Spinal cord (tissue), 10 donors: ENCODE data around the gene CLEC11A. TPM values are rescaled to one million over a fixed set of nuclear protein-coding genes. Genes with fewer than 3 reads are reported as not detected.
"Not testable (repeated sequence)": the region's sequence is repeated elsewhere in the genome, so short reads cannot be mapped to it uniquely, and the experiment has no call there.

ENCODE experiments used
- DNase-seq, 6 donors: peaks; one replicate each; pipeline versions ENCODE4 v3.0.0 to v3.0.0-alpha.2; 2013 to 2015; ENCODE audit warnings: low spot score in 6 of 6, low read depth in 4 of 6
- H3K27ac ChIP-seq: one replicate; pipeline ENCODE4 v1.5.1; 2013; ENCODE audit warnings: low read depth, low read length, control low read depth
- H3K27me3 ChIP-seq: one replicate; pipeline ENCODE4 v1.6.1; 2013; ENCODE audit warnings: low read length; ENCODE audit not compliant: control insufficient read depth, insufficient read depth
- H3K36me3 ChIP-seq: one replicate; pipeline ENCODE4 v1.6.1; 2013; ENCODE audit warnings: low read length; ENCODE audit not compliant: control insufficient read depth, insufficient read depth
- H3K4me1 ChIP-seq: one replicate; pipeline ENCODE4 v1.6.1; 2013; ENCODE audit warnings: low read length; ENCODE audit not compliant: control insufficient read depth, insufficient read depth
- H3K4me3 ChIP-seq: one replicate; pipeline ENCODE4 v1.5.1; 2013; ENCODE audit warnings: low read depth, low read length, control low read depth
- H3K9me3 ChIP-seq: one replicate; pipeline ENCODE4 v1.6.1; 2013; ENCODE audit warnings: low read length; ENCODE audit not compliant: control insufficient read depth, insufficient read depth
- WGBS: methylation state at CpG from one replicate; pipeline ENCODE4 v1.1.5; 2013; ENCODE audit warnings: missing lambda C conversion rate; ENCODE audit not compliant: insufficient coverage; 5-methylcytosine and 5-hydroxymethylcytosine counted together
- polyA plus RNA-seq, 2 donors: library from polyadenylated mRNA; unstranded; fragments of 120-200 nt; gene quantifications; one replicate each; pipeline ENCODE4 v1.2.1, GENCODE V29; 2013; ENCODE audit not compliant: insufficient read length in 2 of 2
- total RNA-seq, 2 donors: library from RNA; depleted of rRNA in 1 of 2; stranded (reverse); fragments of 120-200 nt in 1 of 2; fragments of >200 nt in 1 of 2; gene quantifications; one replicate each; pipeline versions ENCODE4 v1.2.3 to v1.2.4, GENCODE V29; 2013 to 2014
- donor health status: healthy.

Gene CLEC11A
- total and polyA plus RNA-seq, 4 donors = 17.0 to 44.7 (median 33.4) TPM

GRCh38 chr19:50729894-50730293, 6.7 kb downstream of the CLEC11A start:
- H3K27ac ChIP-seq = no peak overlapping the region
- H3K4me3 ChIP-seq = no peak overlapping the region
- H3K36me3 ChIP-seq = no peaks in the 10 kb centered on the region
- DNase-seq = no peak
- no peaks in the 10 kb centered on the region for H3K9me3 ChIP-seq
- H3K4me1 ChIP-seq = peaks cover 27% of the 10 kb centered on the region
- 84% methylated on average over 3 of the region's 5 CpGs for WGBS
- H3K27me3 ChIP-seq = no peaks in the 10 kb centered on the region

DNA sequence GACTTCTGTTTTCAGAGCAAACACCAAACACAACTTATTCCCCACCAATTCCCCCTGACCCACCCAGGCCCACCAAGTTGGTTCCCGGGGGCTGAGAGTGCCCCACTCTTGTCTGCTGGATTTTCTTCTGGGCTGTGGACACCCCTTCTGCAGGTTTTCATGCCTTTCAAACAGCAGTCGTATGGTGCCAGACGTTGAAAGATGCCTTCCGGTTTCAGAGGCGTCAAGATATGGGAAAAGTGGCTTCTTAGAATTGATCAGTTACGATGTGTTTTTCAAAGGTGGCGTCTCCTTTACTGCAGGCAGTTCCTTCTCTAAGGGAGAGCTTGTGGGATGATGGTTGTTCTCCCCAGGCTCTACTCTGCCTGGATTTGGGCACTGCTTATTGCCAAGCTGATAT, 12.7 kb downstream of the CLEC11A start:
- 89% methylated on average over 3 of the region's 7 CpGs for WGBS
- Histone ChIP-seq H3K36me3 (no peaks in the 10 kb centered on the region), H3K27me3 (peaks cover 3% of the 10 kb centered on the region), H3K9me3 (no peaks in the 10 kb centered on the region), H3K27ac (no peak overlapping the region), H3K4me1 (no peaks in the 10 kb centered on the region), H3K4me3 (no peak overlapping the region)
- DNase-seq = no peak

DNA sequence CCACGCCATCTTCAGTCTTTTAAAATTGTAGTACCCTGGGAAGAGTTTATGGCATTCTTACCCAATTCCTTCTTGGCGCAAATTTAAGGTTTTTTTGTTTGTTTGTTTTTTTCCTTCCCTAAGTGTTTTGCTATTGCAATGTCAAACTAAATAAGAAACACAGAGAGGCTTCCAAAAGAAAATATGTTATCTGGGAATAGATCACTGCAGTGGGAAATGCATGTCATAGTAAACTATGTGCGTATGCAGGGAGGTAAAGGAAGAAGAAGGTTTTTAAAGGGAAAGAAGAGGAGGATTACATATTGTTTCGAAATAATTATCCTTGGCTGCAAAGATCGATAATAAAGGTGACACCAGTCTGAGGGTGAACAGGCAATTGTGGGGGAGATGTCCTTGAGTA, 13.2 kb downstream of the CLEC11A start:
- Histone ChIP-seq H3K27ac (no peak overlapping the region), H3K4me1 (no peaks in the 10 kb centered on the region), H3K9me3 (no peaks in the 10 kb centered on the region), H3K4me3 (no peak overlapping the region), H3K36me3 (no peaks in the 10 kb centered on the region), H3K27me3 (peaks cover 3% of the 10 kb centered on the region)
- WGBS = 78% methylated on average over 2 of the region's 5 CpGs
- DNase-seq = no peak

GRCh38 chr19:50739132-50739913, 16.2 kb downstream of the CLEC11A start:
- Histone ChIP-seq H3K27me3 (peaks cover 3% of the 10 kb centered on the region), H3K4me3 (no peak overlapping the region), H3K4me1 (no peaks in the 10 kb centered on the region), H3K36me3 (no peaks in the 10 kb centered on the region), H3K27ac (no peak overlapping the region), H3K9me3 (no peaks in the 10 kb centered on the region)
- DNase-seq = peak in 1 of 6 donors; percentile 22
- whole genome bisulfite sequencing = 78% methylated on average over 16 of the region's 23 CpGs

DNA sequence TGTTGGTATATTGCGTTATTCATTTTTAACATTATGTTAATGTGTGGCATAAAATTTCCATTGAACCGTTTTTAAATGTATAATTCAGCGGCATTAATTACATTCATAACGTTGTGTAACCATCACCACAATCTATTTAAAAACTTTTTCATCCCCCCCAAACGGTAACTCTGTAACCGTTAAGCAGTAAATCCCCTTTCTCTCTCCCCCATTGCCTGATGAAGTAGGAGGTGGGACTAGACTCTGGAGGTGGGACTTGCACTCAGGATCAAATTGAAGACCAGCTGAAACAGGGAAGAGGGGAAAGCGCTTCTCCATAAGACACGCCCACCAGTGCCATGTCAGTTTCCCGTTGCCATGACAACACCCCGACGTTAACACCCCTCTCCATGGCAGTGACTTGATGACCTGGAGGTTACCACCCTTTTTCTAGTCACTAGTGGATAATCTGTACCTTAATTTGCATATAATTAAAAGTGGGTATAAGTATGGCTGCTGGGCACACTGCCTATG, 16.8 kb downstream of the CLEC11A start:
- no CpG with 5 or more reads among the region's 11 CpGs for WGBS
- Histone ChIP-seq H3K9me3 (no peaks in the 10 kb centered on the region), H3K27me3 (peaks cover 3% of the 10 kb centered on the region), H3K4me1 (no peaks in the 10 kb centered on the region), H3K4me3 (no peak overlapping the region), H3K36me3 (no peaks in the 10 kb centered on the region), H3K27ac (no peak overlapping the region)
- DNase-seq = no peak

- Histone ChIP-seq H3K9me3 (no peaks in the 10 kb centered on the region), H3K4me1 (no peaks in the 10 kb centered on the region), H3K27ac (no peak overlapping the region), H3K27me3 (peaks cover 3% of the 10 kb centered on the region), H3K36me3 (no peaks in the 10 kb centered on the region), H3K4me3 (no peak overlapping the region)
- no peak for DNase-seq
- WGBS = 89% methylated on average over 12 of the region's 18 CpGs
Measured at GRCh38 chr19:50741179-50741933, 18.2 kb downstream of the CLEC11A start.

DNA sequence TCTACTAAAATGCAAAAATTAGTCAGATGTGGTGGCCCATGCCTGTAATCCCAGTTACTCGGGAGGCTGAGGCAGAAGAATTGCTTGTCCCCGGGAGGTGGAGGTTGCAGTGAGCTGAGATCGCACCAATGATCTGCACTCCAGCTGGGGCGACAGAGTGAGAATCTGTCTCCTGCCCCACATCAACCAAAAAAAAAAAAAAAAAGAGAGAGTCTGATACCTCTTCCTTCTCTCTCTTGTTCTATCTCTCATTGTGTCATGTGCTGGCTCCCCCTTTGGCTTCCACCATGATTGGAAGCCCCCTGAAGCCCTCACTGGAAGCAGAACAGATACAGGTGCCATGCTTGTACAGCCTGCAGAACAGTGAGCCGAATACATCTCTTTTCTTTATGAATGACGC, 20.4 kb downstream of the CLEC11A start:
- Histone ChIP-seq H3K9me3 (no peaks in the 10 kb centered on the region), H3K27me3 (peaks cover 3% of the 10 kb centered on the region), H3K36me3 (no peaks in the 10 kb centered on the region), H3K4me3 (no peak overlapping the region), H3K27ac (no peak overlapping the region), H3K4me1 (no peaks in the 10 kb centered on the region)
- no CpG with 5 or more reads among the region's 6 CpGs for WGBS
- no peak for DNase-seq

GRCh38 chr19:50745221-50745620, 22.1 kb downstream of the CLEC11A start:
- H3K27ac ChIP-seq = no peak overlapping the region
- no peaks in the 10 kb centered on the region for H3K4me1 ChIP-seq
- H3K27me3 ChIP-seq = no peaks in the 10 kb centered on the region
- no peak overlapping the region for H3K4me3 ChIP-seq
- no peaks in the 10 kb centered on the region for H3K9me3 ChIP-seq
- WGBS = no CpG with 5 or more reads among the region's 10 CpGs
- DNase-seq = no peak
- no peaks in the 10 kb centered on the region for H3K36me3 ChIP-seq

- not testable (repeated sequence) for H3K4me1 ChIP-seq, H3K27ac ChIP-seq, H3K4me3 ChIP-seq, H3K9me3 ChIP-seq, H3K36me3 ChIP-seq, H3K27me3 ChIP-seq, DNase-seq
- WGBS = 90% methylated on average over 11 of the region's 14 CpGs
Measured at GRCh38 chr19:50747141-50747540, 24.0 kb downstream of the CLEC11A start.
